ENCODE data around the gene C14orf39. TPM values are rescaled to one million over a fixed set of nuclear protein-coding genes. Genes with fewer than 3 reads are reported as not detected.
"Not testable (repeated sequence)": the region's sequence is repeated elsewhere in the genome, so short reads cannot be mapped to it uniquely, and the experiment has no call there.

Gene C14orf39
- total RNA-seq, 1 donor from 2014 or later, result not detected

GRCh38 chr14:60495946-60496345 is 10.1 kb upstream of the C14orf39 start:
- intact Hi-C loops (cut with micrococcal nuclease), result no loop called here

- intact Hi-C loops (cut with micrococcal nuclease), result no loop called here
Observed at GRCh38 chr14:60490270-60490669, 4.4 kb upstream of the C14orf39 start.

- intact Hi-C loops (cut with micrococcal nuclease), result no loop called here
Observed at GRCh38 chr14:60488175-60488574, 2.3 kb upstream of the C14orf39 start.

GRCh38 chr14:60487211-60487610 is 1.3 kb upstream of the C14orf39 start:
- intact Hi-C loops (cut with micrococcal nuclease), result loop anchor here (2.0 kb wide), 1 partner anchor 20 kb away; no protein-coding TSS in a partner anchor

GRCh38 chr14:60485057-60485597 is 736 bp downstream of the C14orf39 start:
- intact Hi-C loops (cut with micrococcal nuclease), result no loop called here

- intact Hi-C loops (cut with micrococcal nuclease), result loop anchor here (2.0 kb wide), 1 partner anchor 32 kb away; no protein-coding TSS in a partner anchor
Observed at GRCh38 chr14:60482743-60483142, 3.1 kb downstream of the C14orf39 start.

DNA sequence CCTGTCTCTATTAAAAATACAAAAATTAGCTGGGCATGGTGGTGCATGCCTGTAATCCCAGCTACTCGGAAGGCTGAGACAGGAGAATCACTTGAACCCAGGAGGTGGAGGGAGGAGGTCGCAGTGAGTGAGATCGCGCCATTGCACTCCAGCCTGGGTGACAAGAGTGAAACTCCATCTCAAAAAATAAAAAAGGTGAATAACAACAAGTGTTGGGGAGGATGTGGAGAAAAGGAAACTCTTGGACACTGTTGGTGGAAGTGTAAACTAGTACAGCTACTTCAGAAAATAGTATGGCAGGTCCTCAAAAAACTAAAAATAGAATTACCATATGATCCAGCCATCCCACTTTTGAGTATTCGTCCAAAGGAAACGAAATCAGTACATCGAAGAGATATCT is 5.6 kb downstream of the C14orf39 start:
- intact Hi-C loops (cut with micrococcal nuclease), result not testable (repeated sequence)

- intact Hi-C loops (cut with micrococcal nuclease), result no loop called here
Observed at GRCh38 chr14:60455875-60456274, 30.0 kb downstream of the C14orf39 start.

DNA sequence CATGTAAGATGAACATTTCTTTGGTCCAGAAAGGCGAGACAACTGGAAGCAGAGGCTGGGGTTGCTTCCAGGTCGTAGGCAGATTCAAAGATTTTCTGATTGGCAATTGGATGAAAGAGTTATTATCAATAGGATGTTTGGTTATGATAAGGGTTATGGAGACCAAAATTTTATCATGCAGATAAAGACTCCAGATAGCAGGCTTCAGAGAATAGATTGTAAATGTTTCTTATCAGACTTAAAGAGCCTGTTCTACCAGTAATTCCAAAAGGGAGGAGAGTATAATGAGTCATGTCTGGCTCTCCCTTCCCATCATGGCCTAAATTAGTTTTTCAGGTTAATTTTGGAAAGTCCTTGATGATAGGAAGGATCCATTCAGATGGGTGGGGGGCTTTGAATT is 55.6 kb downstream of the C14orf39 start:
- intact Hi-C loops (cut with micrococcal nuclease), result no loop called here

GRCh38 chr14:60420050-60420449 is 65.8 kb downstream of the C14orf39 start:
- intact Hi-C loops (cut with micrococcal nuclease), result no loop called here

DNA sequence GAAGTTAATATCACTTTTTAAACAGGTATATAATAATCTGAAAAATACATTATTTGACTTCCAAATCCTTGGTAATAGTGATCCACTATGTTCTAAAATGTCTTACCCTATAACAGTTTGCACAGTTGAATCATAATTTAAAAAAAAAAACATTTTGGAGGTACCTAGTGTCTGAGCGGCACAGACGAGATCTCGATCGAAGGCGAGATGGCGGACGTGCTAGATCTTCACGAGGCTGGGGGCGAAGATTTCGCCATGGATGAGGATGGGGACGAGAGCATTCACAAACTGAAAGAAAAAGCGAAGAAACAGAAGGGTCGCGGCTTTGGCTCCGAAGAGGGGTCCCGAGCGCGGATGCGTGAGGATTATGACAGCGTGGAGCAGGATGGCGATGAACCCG is 88.3 kb downstream of the C14orf39 start:
- intact Hi-C loops (cut with micrococcal nuclease), result not testable (repeated sequence)

GRCh38 chr14:60396718-60397343 is 89.0 kb downstream of the C14orf39 start:
- intact Hi-C loops (cut with micrococcal nuclease), result no loop called here

Other genes starting within 250 kb of the C14orf39 start
- 49.4 and 50.6 TPM in 2 replicates for gene PPM1A, start 236.8 kb downstream of the C14orf39 start, total RNA-seq
- not detected in 2 replicates for gene SIX6, start 23.1 kb upstream of the C14orf39 start, total RNA-seq
- gene SIX1, start 163.4 kb upstream of the C14orf39 start, total RNA-seq, result 1.2 TPM in 2 replicates
- gene SIX4, start 238.3 kb upstream of the C14orf39 start, total RNA-seq, result 1.2 and 1.4 TPM in 2 replicates
- gene MNAT1, start 248.7 kb upstream of the C14orf39 start, total RNA-seq, result 41.7 and 45.2 TPM in 2 replicates